ENCODE measurements around the gene CASQ2.

- TF ChIP-seq MXI1 (conservative IDR thresholded peaks at IDR 0.05; ENCODE audit: poor library complexity, severe bottlenecking): no peak
- TF ChIP-seq REST (IDR thresholded peaks at IDR 0.05; ENCODE audit: borderline replicate concordance): no peak
Measured at GRCh38 chr1:115732316-115732715, 36.2 kb downstream of the CASQ2 start.

Measured in neural cell (in vitro differentiated cells).